IPS-NIHi7 (cell line): ENCODE measurements around the gene DMD.

ENCODE experiments used
- DNase-seq: peaks from one replicate; pipeline ENCODE4 v3.0.0; 2012; ENCODE audit warnings: mixed read lengths; ENCODE audit errors: extremely low spot score

Gene DMD

GRCh38 chrX:32501606-32502005 is 709.7 kb downstream of the DMD start:
- no peak for DNase-seq

- DNase-seq = no peak
These were observed 714.7 kb downstream of the DMD start for GRCh38 chrX:32496671-32497070.

GRCh38 chrX:32495855-32496254 is 715.5 kb downstream of the DMD start:
- DNase-seq = no peak

- DNase-seq = no peak
These were observed 722.2 kb downstream of the DMD start for GRCh38 chrX:32489125-32489524.

GRCh38 chrX:32483534-32484136 is 727.7 kb downstream of the DMD start:
- peak; percentile 14 for DNase-seq

- no peak for DNase-seq
These were observed 731.3 kb downstream of the DMD start for GRCh38 chrX:32480019-32480418.

GRCh38 chrX:32472364-32472763 is 739.0 kb downstream of the DMD start:
- no peak for DNase-seq

- DNase-seq = no peak
These were observed 755.6 kb downstream of the DMD start for GRCh38 chrX:32455704-32456103.

- no peak for DNase-seq
These were observed 759.2 kb downstream of the DMD start for GRCh38 chrX:32451954-32452695.

- no peak for DNase-seq
These were observed 762.4 kb downstream of the DMD start for GRCh38 chrX:32448945-32449344.

GRCh38 chrX:32448320-32448719 is 763.0 kb downstream of the DMD start:
- DNase-seq = no peak

- DNase-seq = no peak
These were observed 763.7 kb downstream of the DMD start for GRCh38 chrX:32447640-32448039.

GRCh38 chrX:32443841-32444240 is 767.5 kb downstream of the DMD start:
- no peak for DNase-seq

- no peak for DNase-seq
These were observed 790.1 kb downstream of the DMD start for GRCh38 chrX:32421266-32421665.

GRCh38 chrX:32408389-32408788 is 803.0 kb downstream of the DMD start:
- DNase-seq = peak; percentile 10

- DNase-seq = no peak
These were observed 813.7 kb downstream of the DMD start for GRCh38 chrX:32397562-32398216.

GRCh38 chrX:32395878-32396277 is 815.5 kb downstream of the DMD start:
- DNase-seq = no peak

GRCh38 chrX:32392655-32393054 is 818.7 kb downstream of the DMD start:
- DNase-seq = no peak

GRCh38 chrX:32370456-32371205 is 840.7 kb downstream of the DMD start:
- DNase-seq = no peak

GRCh38 chrX:32293962-32294700 is 917.2 kb downstream of the DMD start:
- DNase-seq = no peak

GRCh38 chrX:32289356-32289755 is 922.0 kb downstream of the DMD start:
- no peak for DNase-seq

- DNase-seq = no peak
These were observed 929.5 kb downstream of the DMD start for GRCh38 chrX:32281853-32282252.
